RPMI7951 (cell line): ENCODE results near the gene CYP46A1. TPM values are rescaled to one million over a fixed set of nuclear protein-coding genes. Genes with fewer than 3 reads are reported as not detected.

Experiments
- DNase-seq: peaks from one replicate; pipeline ENCODE4 v3.0.0-alpha.2; 2012; ENCODE audit warnings: low read depth
- total RNA-seq: library from RNA; depleted of rRNA; stranded (reverse); fragments of >200 nt; shearing (Covaris generic); gene quantifications from 2 replicates; pipeline ENCODE4 v1.2.3, GENCODE V29; 2014

Gene CYP46A1
- total RNA-seq, 1 experiment from 2014 or later, result not detected

GRCh38 chr14:99728981-99729451, 44.9 kb downstream of the CYP46A1 start:
- DNase-seq, result no peak

GRCh38 chr14:99729991-99730875, 46.1 kb downstream of the CYP46A1 start:
- DNase-seq, result no peak

GRCh38 chr14:99730876-99731546, 46.9 kb downstream of the CYP46A1 start:
- DNase-seq, result no peak

- no peak for DNase-seq
Measured at GRCh38 chr14:99731547-99732435, 47.7 kb downstream of the CYP46A1 start.

GRCh38 chr14:99732436-99733210, 48.5 kb downstream of the CYP46A1 start:
- no peak for DNase-seq

- DNase-seq, result no peak
Measured at GRCh38 chr14:99733211-99733539, 49.1 kb downstream of the CYP46A1 start.

GRCh38 chr14:99733540-99734405, 49.7 kb downstream of the CYP46A1 start:
- DNase-seq, result no peak

- DNase-seq, result no peak
Measured at GRCh38 chr14:99734406-99735051, 50.4 kb downstream of the CYP46A1 start.

GRCh38 chr14:99735189-99736135, 51.4 kb downstream of the CYP46A1 start:
- no peak for DNase-seq

GRCh38 chr14:99736603-99737371, 52.7 kb downstream of the CYP46A1 start:
- DNase-seq, result no peak

GRCh38 chr14:99737451-99737951, 53.4 kb downstream of the CYP46A1 start:
- DNase-seq, result no peak

GRCh38 chr14:99737956-99738667, 54.0 kb downstream of the CYP46A1 start:
- DNase-seq, result no peak

GRCh38 chr14:99740411-99740810, 56.3 kb downstream of the CYP46A1 start:
- no peak for DNase-seq

- DNase-seq, result no peak
Measured at GRCh38 chr14:99741227-99741976, 57.3 kb downstream of the CYP46A1 start.

GRCh38 chr14:99742074-99742473, 58.0 kb downstream of the CYP46A1 start:
- no peak for DNase-seq
